ENCODE data around the gene ETNK2.

Gene ETNK2, protein sequence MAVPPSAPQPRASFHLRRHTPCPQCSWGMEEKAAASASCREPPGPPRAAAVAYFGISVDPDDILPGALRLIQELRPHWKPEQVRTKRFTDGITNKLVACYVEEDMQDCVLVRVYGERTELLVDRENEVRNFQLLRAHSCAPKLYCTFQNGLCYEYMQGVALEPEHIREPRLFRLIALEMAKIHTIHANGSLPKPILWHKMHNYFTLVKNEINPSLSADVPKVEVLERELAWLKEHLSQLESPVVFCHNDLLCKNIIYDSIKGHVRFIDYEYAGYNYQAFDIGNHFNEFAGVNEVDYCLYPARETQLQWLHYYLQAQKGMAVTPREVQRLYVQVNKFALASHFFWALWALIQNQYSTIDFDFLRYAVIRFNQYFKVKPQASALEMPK

DNA sequence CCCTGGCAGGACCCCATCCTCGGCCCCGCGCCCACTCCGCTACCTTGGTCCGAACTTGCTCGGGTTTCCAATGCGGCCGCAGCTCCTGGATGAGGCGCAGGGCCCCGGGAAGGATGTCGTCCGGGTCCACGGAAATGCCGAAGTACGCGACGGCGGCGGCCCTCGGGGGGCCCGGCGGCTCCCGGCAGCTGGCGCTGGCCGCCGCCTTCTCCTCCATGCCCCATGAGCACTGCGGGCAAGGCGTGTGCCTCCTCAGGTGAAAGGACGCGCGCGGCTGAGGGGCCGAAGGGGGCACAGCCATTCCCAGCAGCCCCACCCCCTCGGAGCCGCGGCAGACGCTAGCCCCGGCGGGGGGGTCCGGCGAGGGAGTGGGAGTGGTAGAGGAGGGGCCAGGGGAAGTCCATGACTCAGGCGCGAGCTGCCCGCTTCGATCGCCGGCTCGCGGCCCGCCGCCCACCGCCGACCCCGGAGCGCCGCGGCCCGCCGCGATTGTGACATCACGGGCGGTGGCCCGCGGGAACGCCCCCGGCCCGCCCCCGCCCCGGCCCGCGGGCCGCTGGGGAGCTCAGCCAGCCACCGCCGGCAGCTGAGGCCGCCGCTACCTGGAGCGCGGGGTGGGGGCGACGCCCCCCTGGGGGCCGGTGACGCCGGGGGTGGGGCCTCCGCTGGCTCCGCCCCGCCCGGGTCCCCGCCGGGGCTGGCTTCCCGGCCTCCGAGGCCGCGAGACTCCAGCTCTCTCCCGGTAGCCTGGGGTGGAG, at the start of gene ETNK2:
Gene ETNK2 (minus strand): TSS at position 493 of the 758 bp plus-strand sequence. CDS start 192 bp downstream, at position 301.
- peak within 1 kb of the TSS; percentile 32 to 34 for H3K27ac ChIP-seq (ENCODE audit: low read depth in 2 of 2, low read length in 2 of 2)
- H3K36me3 ChIP-seq (ENCODE audit: control insufficient read depth in 2 of 2, insufficient read depth in 2 of 2, low read length in 2 of 2), result no peaks in the 10 kb centered on the region
- peak within 1 kb of the TSS in 1 of 2 donors; percentile 56 for H3K9ac ChIP-seq (ENCODE audit: low read depth in 1 of 2, low read length in 2 of 2)
- H3K27me3 ChIP-seq (ENCODE audit: control insufficient read depth in 2 of 2, insufficient read depth in 2 of 2, low read length in 2 of 2), result peaks cover 7 to 14% of the 10 kb centered on the region in 2 donors
- peaks cover 0 to 8% of the 10 kb centered on the region in 2 donors for H3K4me1 ChIP-seq (ENCODE audit: control insufficient read depth in 2 of 2, insufficient read depth in 2 of 2, low read length in 2 of 2)
- no peaks in the 10 kb centered on the region for H3K9me3 ChIP-seq (ENCODE audit: control insufficient read depth in 2 of 2, low read length in 2 of 2)
- H3K4me3 ChIP-seq (ENCODE audit: low read length in 2 of 2), result peak within 1 kb of the TSS; percentile 49 to 52

DNA sequence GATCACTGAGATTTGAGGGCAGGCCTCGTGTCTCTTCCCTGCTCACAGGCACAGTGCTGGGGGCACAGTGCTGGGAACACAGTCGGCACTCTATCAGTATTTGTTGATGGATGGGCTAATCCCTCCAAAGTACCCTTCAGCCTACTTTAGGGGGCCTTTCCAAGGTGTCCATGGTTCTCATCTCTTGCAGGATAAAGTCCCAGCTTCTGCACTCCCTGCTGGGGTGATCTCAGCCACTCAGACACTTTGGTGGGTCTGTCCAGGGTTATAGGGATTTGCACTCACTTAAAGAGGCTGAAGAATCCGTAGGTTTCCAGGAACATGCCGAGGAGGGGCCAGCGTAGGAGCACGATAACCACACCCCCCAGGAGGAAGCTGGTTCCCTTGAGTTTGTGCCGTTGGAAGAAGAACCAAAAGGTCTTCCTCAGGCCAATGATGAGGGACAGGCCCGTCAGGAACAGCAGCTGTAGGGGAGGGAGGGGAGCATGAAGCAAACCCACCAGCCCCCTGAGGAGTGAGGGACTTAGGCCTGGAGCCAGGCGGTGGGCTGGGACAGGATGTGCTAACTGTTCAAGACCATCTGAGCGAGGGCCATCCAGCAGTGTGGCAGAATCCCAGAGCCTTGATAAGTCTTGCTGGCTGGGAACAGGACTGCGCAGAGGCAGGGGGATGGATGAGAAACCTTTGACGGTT, 49.6 kb upstream of the ETNK2 start:
- no peak overlapping the region for H3K9ac ChIP-seq (ENCODE audit: low read depth in 1 of 2, low read length in 2 of 2)
- H3K4me3 ChIP-seq (ENCODE audit: low read length in 2 of 2), result no peak overlapping the region
- H3K4me1 ChIP-seq (ENCODE audit: control insufficient read depth in 2 of 2, insufficient read depth in 2 of 2, low read length in 2 of 2), result no peaks in the 10 kb centered on the region
- H3K27ac ChIP-seq (ENCODE audit: low read depth in 2 of 2, low read length in 2 of 2), result no peak overlapping the region
- no peaks in the 10 kb centered on the region for H3K9me3 ChIP-seq (ENCODE audit: control insufficient read depth in 2 of 2, low read length in 2 of 2)
- H3K36me3 ChIP-seq (ENCODE audit: control insufficient read depth in 2 of 2, insufficient read depth in 2 of 2, low read length in 2 of 2), result no peaks in the 10 kb centered on the region
- H3K27me3 ChIP-seq (ENCODE audit: control insufficient read depth in 2 of 2, insufficient read depth in 2 of 2, low read length in 2 of 2), result peaks cover 5% of the 10 kb centered on the region in 2 donors

DNA sequence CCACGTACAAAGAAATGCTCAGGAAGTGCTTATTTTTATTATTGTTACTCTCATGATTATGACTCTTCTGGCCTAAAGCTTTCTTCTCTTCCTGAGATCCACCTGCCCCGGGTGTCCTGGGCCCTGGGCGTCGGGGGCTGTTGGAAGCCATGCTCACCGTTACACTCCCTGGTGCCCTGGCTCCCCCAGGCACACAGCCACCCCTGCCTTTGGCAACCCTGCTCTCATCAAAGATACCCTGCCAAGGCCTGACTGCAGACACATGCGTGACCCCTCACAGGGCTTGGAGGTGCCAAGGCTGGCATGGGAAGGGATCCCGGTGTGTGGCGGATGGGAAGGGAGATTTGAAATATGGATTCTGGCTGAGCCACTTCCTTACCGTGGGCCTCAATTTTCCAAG, 47.7 kb upstream of the ETNK2 start:
- H3K27me3 ChIP-seq (ENCODE audit: control insufficient read depth in 2 of 2, insufficient read depth in 2 of 2, low read length in 2 of 2), result peaks cover 2 to 5% of the 10 kb centered on the region in 2 donors
- H3K9ac ChIP-seq (ENCODE audit: low read depth in 1 of 2, low read length in 2 of 2), result no peak overlapping the region
- H3K36me3 ChIP-seq (ENCODE audit: control insufficient read depth in 2 of 2, insufficient read depth in 2 of 2, low read length in 2 of 2), result no peaks in the 10 kb centered on the region
- H3K9me3 ChIP-seq (ENCODE audit: control insufficient read depth in 2 of 2, low read length in 2 of 2), result no peaks in the 10 kb centered on the region
- H3K4me1 ChIP-seq (ENCODE audit: control insufficient read depth in 2 of 2, insufficient read depth in 2 of 2, low read length in 2 of 2), result peaks cover 0 to under 1% of the 10 kb centered on the region in 2 donors
- no peak overlapping the region for H3K4me3 ChIP-seq (ENCODE audit: low read length in 2 of 2)
- H3K27ac ChIP-seq (ENCODE audit: low read depth in 2 of 2, low read length in 2 of 2), result no peak overlapping the region

DNA sequence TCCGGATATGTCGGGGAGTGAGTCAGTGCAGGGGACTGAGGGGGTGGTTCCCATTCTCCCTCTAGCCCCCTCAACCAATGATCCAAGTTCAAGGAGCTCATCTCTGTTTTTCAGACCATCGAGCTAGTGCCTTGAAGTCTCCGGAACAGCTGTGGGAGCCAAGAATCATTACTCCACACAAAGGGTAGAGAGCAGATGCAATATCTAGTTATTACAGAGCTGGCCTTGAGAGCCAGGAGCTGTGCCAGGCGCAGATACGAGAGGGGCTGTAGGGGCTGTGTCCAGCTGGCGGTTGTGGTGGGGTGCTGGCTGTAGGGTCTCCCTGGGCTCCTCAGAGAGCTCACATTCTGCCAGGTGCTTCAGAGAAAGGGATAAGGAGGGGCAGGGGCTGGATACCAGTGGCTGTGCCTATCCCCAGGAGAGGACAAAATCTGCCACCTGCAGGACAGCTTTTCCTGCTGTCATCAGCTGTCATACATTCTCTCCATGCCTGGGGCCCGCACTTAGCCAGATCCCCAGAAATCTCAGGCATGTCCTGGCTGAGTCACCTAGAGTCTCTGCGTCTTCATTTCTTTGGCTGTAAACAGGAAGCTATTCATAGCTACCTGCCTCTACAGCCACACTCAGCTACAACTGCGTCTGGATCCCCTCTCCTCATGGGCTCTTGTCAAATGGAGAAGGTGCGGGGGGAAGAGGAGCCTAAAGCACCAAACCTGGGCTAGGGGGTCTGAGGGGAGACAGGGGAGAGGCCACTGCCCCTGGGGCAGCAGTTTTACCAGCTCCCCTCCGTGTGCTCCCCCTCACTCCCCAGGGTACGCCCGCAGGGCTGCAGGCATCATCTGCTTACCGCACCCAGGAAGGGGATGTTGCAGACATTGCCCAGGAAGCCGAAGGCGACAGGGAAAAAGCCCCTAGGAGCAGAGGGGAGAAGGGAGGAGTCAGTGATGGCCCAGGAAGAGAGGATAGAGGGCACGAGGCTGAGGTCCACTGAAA, 46.8 kb upstream of the ETNK2 start:
- no peaks in the 10 kb centered on the region for H3K36me3 ChIP-seq (ENCODE audit: control insufficient read depth in 2 of 2, insufficient read depth in 2 of 2, low read length in 2 of 2)
- H3K27me3 ChIP-seq (ENCODE audit: control insufficient read depth in 2 of 2, insufficient read depth in 2 of 2, low read length in 2 of 2), result peaks cover 2 to 5% of the 10 kb centered on the region in 2 donors
- H3K27ac ChIP-seq (ENCODE audit: low read depth in 2 of 2, low read length in 2 of 2), result no peak overlapping the region
- H3K9ac ChIP-seq (ENCODE audit: low read depth in 1 of 2, low read length in 2 of 2), result no peak overlapping the region
- H3K4me1 ChIP-seq (ENCODE audit: control insufficient read depth in 2 of 2, insufficient read depth in 2 of 2, low read length in 2 of 2), result peaks cover 0 to 6% of the 10 kb centered on the region in 2 donors
- no peak overlapping the region for H3K4me3 ChIP-seq (ENCODE audit: low read length in 2 of 2)
- no peaks in the 10 kb centered on the region for H3K9me3 ChIP-seq (ENCODE audit: control insufficient read depth in 2 of 2, low read length in 2 of 2)

DNA sequence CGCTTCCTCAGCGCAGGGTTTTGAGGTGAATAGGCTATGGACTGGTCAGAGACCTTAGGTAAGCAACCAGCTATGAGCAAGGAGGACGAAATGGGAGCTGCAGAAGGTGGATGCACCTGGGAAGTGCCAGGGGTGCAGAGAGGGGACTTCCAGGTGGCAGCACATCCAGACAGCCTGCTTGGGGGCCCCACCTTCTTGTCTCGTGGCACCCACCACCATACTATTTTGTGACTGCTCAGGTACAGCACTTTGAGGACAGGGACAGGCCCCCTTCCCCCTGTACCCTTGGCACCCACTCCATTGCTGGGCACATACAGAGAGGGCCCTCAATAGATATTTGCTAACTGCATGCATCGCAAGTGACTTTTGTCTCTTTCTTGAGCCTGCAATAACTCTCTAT, 45.2 kb upstream of the ETNK2 start:
- peaks cover 2 to 5% of the 10 kb centered on the region in 2 donors for H3K27me3 ChIP-seq (ENCODE audit: control insufficient read depth in 2 of 2, insufficient read depth in 2 of 2, low read length in 2 of 2)
- no peak overlapping the region for H3K9ac ChIP-seq (ENCODE audit: low read depth in 1 of 2, low read length in 2 of 2)
- no peaks in the 10 kb centered on the region for H3K36me3 ChIP-seq (ENCODE audit: control insufficient read depth in 2 of 2, insufficient read depth in 2 of 2, low read length in 2 of 2)
- H3K4me1 ChIP-seq (ENCODE audit: control insufficient read depth in 2 of 2, insufficient read depth in 2 of 2, low read length in 2 of 2), result peaks cover 0 to 6% of the 10 kb centered on the region in 2 donors
- H3K9me3 ChIP-seq (ENCODE audit: control insufficient read depth in 2 of 2, low read length in 2 of 2), result no peaks in the 10 kb centered on the region
- H3K27ac ChIP-seq (ENCODE audit: low read depth in 2 of 2, low read length in 2 of 2), result no peak overlapping the region
- no peak overlapping the region for H3K4me3 ChIP-seq (ENCODE audit: low read length in 2 of 2)

DNA sequence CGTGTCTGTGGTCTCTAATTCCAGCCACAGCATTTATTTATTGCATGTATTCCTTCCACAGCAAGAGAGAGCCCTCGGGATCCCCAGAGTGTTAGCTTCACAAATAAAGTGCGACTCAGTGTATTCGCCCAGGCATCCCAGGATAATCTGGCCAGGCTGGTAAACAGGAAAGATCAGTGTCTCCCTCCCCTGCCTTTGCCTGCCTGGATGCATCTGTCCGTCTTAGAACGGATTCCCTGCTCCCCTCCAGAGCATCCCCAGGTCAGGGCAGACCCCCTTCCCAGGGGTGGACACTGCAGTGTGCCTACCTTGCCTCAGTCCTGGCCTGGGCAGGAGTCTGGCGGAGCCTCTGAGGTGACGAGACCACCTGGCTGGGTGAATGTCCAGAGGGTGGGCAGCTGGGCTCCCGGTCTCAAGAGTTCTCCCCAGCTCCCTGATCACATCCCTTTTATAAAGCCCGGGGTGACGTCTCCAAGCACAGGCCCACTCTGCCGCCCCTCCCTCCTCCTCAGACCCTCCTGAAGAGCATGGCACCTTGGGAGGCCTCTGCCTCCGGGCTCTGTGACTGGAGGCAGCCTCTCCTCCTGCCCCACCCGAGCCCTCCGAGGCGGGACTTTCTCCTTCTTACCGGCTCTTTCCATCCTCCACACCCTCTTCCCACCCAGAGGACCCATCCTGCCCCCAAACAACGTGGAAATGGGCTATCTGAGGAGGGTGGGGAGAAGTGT, 44.4 kb upstream of the ETNK2 start, which contains the start of gene KISS1:
Gene KISS1 (minus strand): TSS at position 424 of the 728 bp plus-strand sequence. CDS start 3,615 bp downstream, outside the sequence.
- no peak within 1 kb of the TSS for H3K27ac ChIP-seq (ENCODE audit: low read depth in 2 of 2, low read length in 2 of 2)
- H3K9me3 ChIP-seq (ENCODE audit: control insufficient read depth in 2 of 2, low read length in 2 of 2), result no peaks in the 10 kb centered on the region
- peaks cover 2% of the 10 kb centered on the region in 2 donors for H3K27me3 ChIP-seq (ENCODE audit: control insufficient read depth in 2 of 2, insufficient read depth in 2 of 2, low read length in 2 of 2)
- no peak within 1 kb of the TSS for H3K9ac ChIP-seq (ENCODE audit: low read depth in 1 of 2, low read length in 2 of 2)
- peaks cover 0 to 6% of the 10 kb centered on the region in 2 donors for H3K4me1 ChIP-seq (ENCODE audit: control insufficient read depth in 2 of 2, insufficient read depth in 2 of 2, low read length in 2 of 2)
- no peak within 1 kb of the TSS for H3K4me3 ChIP-seq (ENCODE audit: low read length in 2 of 2)
- no peaks in the 10 kb centered on the region for H3K36me3 ChIP-seq (ENCODE audit: control insufficient read depth in 2 of 2, insufficient read depth in 2 of 2, low read length in 2 of 2)

DNA sequence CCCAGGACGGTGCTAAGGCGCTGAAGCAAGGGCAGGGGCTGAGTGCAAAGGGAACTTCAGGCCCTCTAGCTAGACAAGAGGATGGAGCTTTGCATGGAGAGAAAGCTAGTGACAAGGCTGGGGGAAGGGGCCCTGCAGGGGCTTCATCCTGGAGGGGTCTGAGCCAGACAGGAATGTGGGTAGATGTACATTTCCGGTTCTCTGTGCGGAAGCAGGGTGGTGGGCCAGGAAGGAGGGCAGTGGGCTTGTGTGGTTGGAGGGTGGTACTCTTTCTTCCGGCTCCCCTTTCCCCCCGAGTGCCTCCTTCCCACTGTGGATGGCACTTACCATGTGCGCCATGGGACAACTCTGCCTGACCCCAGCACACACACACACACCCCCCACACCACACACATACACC, 42.9 kb upstream of the ETNK2 start:
- Histone ChIP-seq H3K4me3 (ENCODE audit: low read length in 2 of 2) (no peak overlapping the region), H3K9me3 (ENCODE audit: control insufficient read depth in 2 of 2, low read length in 2 of 2) (no peaks in the 10 kb centered on the region), H3K4me1 (ENCODE audit: control insufficient read depth in 2 of 2, insufficient read depth in 2 of 2, low read length in 2 of 2) (peaks cover 0 to 9% of the 10 kb centered on the region in 2 donors), H3K36me3 (ENCODE audit: control insufficient read depth in 2 of 2, insufficient read depth in 2 of 2, low read length in 2 of 2) (no peaks in the 10 kb centered on the region), H3K27ac (ENCODE audit: low read depth in 2 of 2, low read length in 2 of 2) (no peak overlapping the region), H3K9ac (ENCODE audit: low read depth in 1 of 2, low read length in 2 of 2) (no peak overlapping the region), H3K27me3 (ENCODE audit: control insufficient read depth in 2 of 2, insufficient read depth in 2 of 2, low read length in 2 of 2) (peaks cover 2% of the 10 kb centered on the region in 2 donors)

DNA sequence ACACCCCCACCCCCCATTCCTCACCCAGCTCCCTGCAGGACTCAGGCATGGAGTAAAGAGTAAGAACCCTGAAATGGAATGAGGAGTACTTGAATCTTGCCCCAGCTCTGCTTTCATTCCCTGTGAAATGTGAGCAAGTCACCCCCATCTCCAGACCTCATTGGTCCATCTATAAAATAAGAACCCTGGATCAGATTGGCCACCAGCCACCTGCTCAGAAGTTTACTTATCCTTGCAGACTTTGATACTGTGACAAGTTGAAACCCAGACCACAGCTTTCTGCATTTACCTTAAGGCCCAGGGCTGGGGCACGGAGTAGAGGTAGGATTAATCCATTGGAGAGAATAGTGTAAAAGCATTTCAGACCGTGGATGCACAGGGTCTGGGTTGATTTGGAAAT, 42.2 kb upstream of the ETNK2 start:
- H3K4me1 ChIP-seq (ENCODE audit: control insufficient read depth in 2 of 2, insufficient read depth in 2 of 2, low read length in 2 of 2), result peaks cover 0 to 9% of the 10 kb centered on the region in 2 donors
- H3K9ac ChIP-seq (ENCODE audit: low read depth in 1 of 2, low read length in 2 of 2), result no peak overlapping the region
- H3K36me3 ChIP-seq (ENCODE audit: control insufficient read depth in 2 of 2, insufficient read depth in 2 of 2, low read length in 2 of 2), result no peaks in the 10 kb centered on the region
- H3K27ac ChIP-seq (ENCODE audit: low read depth in 2 of 2, low read length in 2 of 2), result no peak overlapping the region
- H3K9me3 ChIP-seq (ENCODE audit: control insufficient read depth in 2 of 2, low read length in 2 of 2), result no peaks in the 10 kb centered on the region
- H3K27me3 ChIP-seq (ENCODE audit: control insufficient read depth in 2 of 2, insufficient read depth in 2 of 2, low read length in 2 of 2), result peaks cover 2 to 3% of the 10 kb centered on the region in 2 donors
- no peak overlapping the region for H3K4me3 ChIP-seq (ENCODE audit: low read length in 2 of 2)
